ENCODE data around the gene SYP. TPM values are rescaled to one million over a fixed set of nuclear protein-coding genes. Genes with fewer than 3 reads are reported as not detected.
"Not testable (repeated sequence)": the region's sequence is repeated elsewhere in the genome, so short reads cannot be mapped to it uniquely, and the experiment has no call there.

SYP gene
- total RNA-seq, 2 experiments from 2014 or later: 0.79 to 2.9 TPM

GRCh38 chrX:49175435-49176274 is 24.3 kb downstream of the SYP start:
- no peak overlapping the region for H2AFZ ChIP-seq (ENCODE audit: low read length)
- no peak overlapping the region for H3K27ac ChIP-seq (ENCODE audit: low read depth, low read length, poor library complexity, severe bottlenecking)
- no TSS peak for BruUV-seq (replicated peaks)
- ChIA-PET CTCF (ENCODE audit: unreplicated experiment) (no interaction called here), POLR2A (no interaction called here)
- H3K9me2 ChIP-seq (ENCODE audit: insufficient read depth, low read length): no peaks in the 10 kb centered on the region
- DNase-seq (ENCODE audit: low spot score): no peak
- H3K36me3 ChIP-seq (ENCODE audit: insufficient read depth, low read length): peaks cover 55% of the 10 kb centered on the region
- H3K4me3 ChIP-seq (ENCODE audit: low read depth, low read length, poor library complexity, severe bottlenecking): no peak overlapping the region
- H3K79me2 ChIP-seq (ENCODE audit: insufficient read depth, low read depth, low read length): peaks cover 7% of the 10 kb centered on the region; the same call in 1 of the 2 replicates
- H3K4me2 ChIP-seq (ENCODE audit: low read length): no peak overlapping the region
- TF ChIP-seq EZH2phosphoT487 (IDR thresholded peaks at IDR 0.05; ENCODE audit: borderline replicate concordance, low read depth, low read length) (no peak), CTCF (conservative IDR thresholded peaks at IDR 0.05; ENCODE audit: low read length) (no peak)
- peaks cover 14% of the 10 kb centered on the region for H3K4me1 ChIP-seq (ENCODE audit: insufficient read depth, low read length, poor library complexity, severe bottlenecking)
- intact Hi-C loops (cut with micrococcal nuclease; ENCODE audit: unreplicated experiment): no loop called here
- H3K9me3 ChIP-seq (ENCODE audit: low read length): no peaks in the 10 kb centered on the region
- peaks cover 6% of the 10 kb centered on the region; the same call in 1 of the 2 replicates for H4K20me1 ChIP-seq (ENCODE audit: insufficient read depth, low read length)

GRCh38 chrX:49174723-49175122 is 25.3 kb downstream of the SYP start:
- POLR2A ChIA-PET: no interaction called here
- BruUV-seq (replicated peaks): TSS peak; percentile 94
- Histone ChIP-seq H3K27ac (ENCODE audit: low read depth, low read length, poor library complexity, severe bottlenecking) (no peak overlapping the region), H3K36me3 (ENCODE audit: insufficient read depth, low read length) (peaks cover 50% of the 10 kb centered on the region), H3K9me3 (ENCODE audit: low read length) (no peaks in the 10 kb centered on the region), H4K20me1 (ENCODE audit: insufficient read depth, low read length) (peaks cover 6% of the 10 kb centered on the region; the same call in 1 of the 2 replicates), H3K9me2 (ENCODE audit: insufficient read depth, low read length) (no peaks in the 10 kb centered on the region), H2AFZ (ENCODE audit: low read length) (no peak overlapping the region), H3K79me2 (ENCODE audit: insufficient read depth, low read depth, low read length) (peaks cover 7% of the 10 kb centered on the region; the same call in 1 of the 2 replicates), H3K4me2 (ENCODE audit: low read length) (no peak overlapping the region), H3K4me3 (ENCODE audit: low read depth, low read length, poor library complexity, severe bottlenecking) (no peak overlapping the region), H3K4me1 (ENCODE audit: insufficient read depth, low read length, poor library complexity, severe bottlenecking) (peaks cover 14% of the 10 kb centered on the region)
- intact Hi-C loops (cut with micrococcal nuclease; ENCODE audit: unreplicated experiment): no loop called here
- TF ChIP-seq EZH2phosphoT487 (IDR thresholded peaks at IDR 0.05; ENCODE audit: borderline replicate concordance, low read depth, low read length) (no peak), CTCF (conservative IDR thresholded peaks at IDR 0.05; ENCODE audit: low read length) (no peak)
- no peak for DNase-seq (ENCODE audit: low spot score)
- CTCF ChIA-PET (ENCODE audit: unreplicated experiment): no interaction called here

GRCh38 chrX:49173544-49173943 is 26.4 kb downstream of the SYP start:
- H3K9me2 ChIP-seq (ENCODE audit: insufficient read depth, low read length); POLR2A ChIA-PET; H4K20me1 ChIP-seq (ENCODE audit: insufficient read depth, low read length); CTCF ChIA-PET (ENCODE audit: unreplicated experiment); H3K79me2 ChIP-seq (ENCODE audit: insufficient read depth, low read depth, low read length); H3K9me3 ChIP-seq (ENCODE audit: low read length); BruUV-seq (replicated peaks); intact Hi-C loops (cut with micrococcal nuclease; ENCODE audit: unreplicated experiment); H2AFZ ChIP-seq (ENCODE audit: low read length); DNase-seq (ENCODE audit: low spot score); H3K27ac ChIP-seq (ENCODE audit: low read depth, low read length, poor library complexity, severe bottlenecking): not testable (repeated sequence)
- Histone ChIP-seq H3K4me3 (ENCODE audit: low read depth, low read length, poor library complexity, severe bottlenecking) (peak overlapping the region; percentile 93), H3K36me3 (ENCODE audit: insufficient read depth, low read length) (peaks cover 43% of the 10 kb centered on the region), H3K4me1 (ENCODE audit: insufficient read depth, low read length, poor library complexity, severe bottlenecking) (peaks cover 23% of the 10 kb centered on the region), H3K4me2 (ENCODE audit: low read length) (peak overlapping the region; percentile 89)

All from OCI-LY7 (cell line).